ENCODE results near the gene CHRNA7. TPM values are rescaled to one million over a fixed set of nuclear protein-coding genes. Genes with fewer than 3 reads are reported as not detected.

CHRNA7 gene
- polyA plus RNA-seq, 2 of the 4 experiments (the other 2 are of a cell fraction): 1.3 to 1.4 TPM

- no peak overlapping the region for H3K4me3 ChIP-seq
- ChIA-PET POLR2A (no interaction called here), CTCF (interaction anchor here (1.0 kb wide), 1 partner anchor 143 kb away, joined by 3 read pairs; no protein-coding TSS in a partner anchor)
- TF ChIP-seq HOXB13 (CRISPR knock-in tag; IDR thresholded peaks at IDR 0.05; ENCODE audit: low read depth): no peak
- no peak for TF ChIP-seq PHF8 (IDR thresholded peaks at IDR 0.05; ENCODE audit: borderline replicate concordance, low read depth)
- no peak for TF ChIP-seq RNF2 (IDR thresholded peaks at IDR 0.05; ENCODE audit: borderline replicate concordance, low read depth)
- no peak for TF ChIP-seq CBX8 (IDR thresholded peaks at IDR 0.05)
- no peak for TF ChIP-seq HOXA7 (CRISPR knock-in tag; IDR thresholded peaks at IDR 0.05)
- TF ChIP-seq NR3C1 (IDR thresholded peaks at IDR 0.05): no peak
- TF ChIP-seq HOXB5 (CRISPR knock-in tag; IDR thresholded peaks at IDR 0.05): no peak
- TF ChIP-seq POLR2A (IDR thresholded peaks at IDR 0.05; ENCODE audit: low read length): no peak
- TF ChIP-seq, protein P1, sequence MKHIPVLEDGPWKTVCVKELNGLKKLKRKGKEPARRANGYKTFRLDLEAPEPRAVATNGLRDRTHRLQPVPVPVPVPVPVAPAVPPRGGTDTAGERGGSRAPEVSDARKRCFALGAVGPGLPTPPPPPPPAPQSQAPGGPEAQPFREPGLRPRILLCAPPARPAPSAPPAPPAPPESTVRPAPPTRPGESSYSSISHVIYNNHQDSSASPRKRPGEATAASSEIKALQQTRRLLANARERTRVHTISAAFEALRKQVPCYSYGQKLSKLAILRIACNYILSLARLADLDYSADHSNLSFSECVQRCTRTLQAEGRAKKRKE (CRISPR knock-in tag; IDR thresholded peaks at IDR 0.05; ENCODE audit: low read depth): no peak
- TF ChIP-seq, protein P2, sequence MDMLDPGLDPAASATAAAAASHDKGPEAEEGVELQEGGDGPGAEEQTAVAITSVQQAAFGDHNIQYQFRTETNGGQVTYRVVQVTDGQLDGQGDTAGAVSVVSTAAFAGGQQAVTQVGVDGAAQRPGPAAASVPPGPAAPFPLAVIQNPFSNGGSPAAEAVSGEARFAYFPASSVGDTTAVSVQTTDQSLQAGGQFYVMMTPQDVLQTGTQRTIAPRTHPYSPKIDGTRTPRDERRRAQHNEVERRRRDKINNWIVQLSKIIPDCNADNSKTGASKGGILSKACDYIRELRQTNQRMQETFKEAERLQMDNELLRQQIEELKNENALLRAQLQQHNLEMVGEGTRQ (IDR thresholded peaks at IDR 0.05): no peak
- no peak for TF ChIP-seq E2F6 (IDR thresholded peaks at IDR 0.05; ENCODE audit: borderline replicate concordance, low read depth)
- TF ChIP-seq ZSCAN20 (CRISPR knock-in tag; IDR thresholded peaks at IDR 0.05): no peak
- TF ChIP-seq KDM1A (IDR thresholded peaks at IDR 0.05; ENCODE audit: low read depth): no peak
- TF ChIP-seq EHMT2 (IDR thresholded peaks at IDR 0.05; ENCODE audit: low read depth): no peak
- TF ChIP-seq, protein P3, sequence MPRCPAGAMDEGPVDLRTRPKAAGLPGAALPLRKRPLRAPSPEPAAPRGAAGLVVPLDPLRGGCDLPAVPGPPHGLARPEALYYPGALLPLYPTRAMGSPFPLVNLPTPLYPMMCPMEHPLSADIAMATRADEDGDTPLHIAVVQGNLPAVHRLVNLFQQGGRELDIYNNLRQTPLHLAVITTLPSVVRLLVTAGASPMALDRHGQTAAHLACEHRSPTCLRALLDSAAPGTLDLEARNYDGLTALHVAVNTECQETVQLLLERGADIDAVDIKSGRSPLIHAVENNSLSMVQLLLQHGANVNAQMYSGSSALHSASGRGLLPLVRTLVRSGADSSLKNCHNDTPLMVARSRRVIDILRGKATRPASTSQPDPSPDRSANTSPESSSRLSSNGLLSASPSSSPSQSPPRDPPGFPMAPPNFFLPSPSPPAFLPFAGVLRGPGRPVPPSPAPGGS (IDR thresholded peaks at IDR 0.05): no peak
- TF ChIP-seq FOXS1 (CRISPR knock-in tag; IDR thresholded peaks at IDR 0.05): no peak
- TF ChIP-seq, protein P4, sequence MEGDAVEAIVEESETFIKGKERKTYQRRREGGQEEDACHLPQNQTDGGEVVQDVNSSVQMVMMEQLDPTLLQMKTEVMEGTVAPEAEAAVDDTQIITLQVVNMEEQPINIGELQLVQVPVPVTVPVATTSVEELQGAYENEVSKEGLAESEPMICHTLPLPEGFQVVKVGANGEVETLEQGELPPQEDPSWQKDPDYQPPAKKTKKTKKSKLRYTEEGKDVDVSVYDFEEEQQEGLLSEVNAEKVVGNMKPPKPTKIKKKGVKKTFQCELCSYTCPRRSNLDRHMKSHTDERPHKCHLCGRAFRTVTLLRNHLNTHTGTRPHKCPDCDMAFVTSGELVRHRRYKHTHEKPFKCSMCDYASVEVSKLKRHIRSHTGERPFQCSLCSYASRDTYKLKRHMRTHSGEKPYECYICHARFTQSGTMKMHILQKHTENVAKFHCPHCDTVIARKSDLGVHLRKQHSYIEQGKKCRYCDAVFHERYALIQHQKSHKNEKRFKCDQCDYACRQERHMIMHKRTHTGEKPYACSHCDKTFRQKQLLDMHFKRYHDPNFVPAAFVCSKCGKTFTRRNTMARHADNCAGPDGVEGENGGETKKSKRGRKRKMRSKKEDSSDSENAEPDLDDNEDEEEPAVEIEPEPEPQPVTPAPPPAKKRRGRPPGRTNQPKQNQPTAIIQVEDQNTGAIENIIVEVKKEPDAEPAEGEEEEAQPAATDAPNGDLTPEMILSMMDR (IDR thresholded peaks at IDR 0.05): no peak
- ATAC-seq: no peak
- WGBS (ENCODE audit: missing lambda C conversion rate): 59% methylated on average over 6 of the region's 6 CpGs
- FAIRE-seq: no peak
- no peak for DNase-seq (ENCODE audit: low read depth in 1 of 2, low spot score in 1 of 2)
- no peak overlapping the region for H3K4me2 ChIP-seq
- no peaks in the 10 kb centered on the region for H3K4me1 ChIP-seq
- no peak overlapping the region for H3K27ac ChIP-seq
- H3K9me3 ChIP-seq: no peaks in the 10 kb centered on the region
Measured at GRCh38 chr15:32121384-32121695, 91.0 kb downstream of the CHRNA7 start.

DNA sequence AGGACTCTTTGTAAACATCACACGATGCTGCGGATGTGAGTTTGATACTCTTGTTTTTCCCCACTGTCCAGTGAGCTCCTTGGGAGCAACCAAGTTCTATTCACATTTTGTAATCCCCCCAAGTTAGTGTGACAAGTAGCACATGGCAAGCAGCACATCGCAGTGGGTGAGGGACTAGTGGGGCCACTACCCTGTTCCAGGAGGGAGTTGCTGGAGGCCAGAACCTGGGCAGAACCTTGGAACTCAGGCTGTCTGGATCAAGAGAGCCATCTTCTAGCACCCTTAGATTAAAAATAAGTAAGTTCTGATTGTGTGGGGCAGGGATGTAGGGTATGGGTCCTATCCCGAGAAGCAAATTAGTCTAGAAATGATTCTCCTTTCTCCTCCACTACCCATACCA is 91.7 kb downstream of the CHRNA7 start:
- CTCF ChIA-PET: interaction anchor here (1.0 kb wide), 1 partner anchor 144 kb away, joined by 3 read pairs; no protein-coding TSS in a partner anchor
- Histone ChIP-seq H3K4me1 (no peaks in the 10 kb centered on the region), H3K4me2 (no peak overlapping the region), H3K4me3 (no peak overlapping the region), H3K9me3 (no peaks in the 10 kb centered on the region), H3K27ac (no peak overlapping the region)
- FAIRE-seq: no peak
- no peak for DNase-seq (ENCODE audit: low read depth in 1 of 2, low spot score in 1 of 2)
- POLR2A ChIA-PET: no interaction called here
- no peak for ATAC-seq
- WGBS (ENCODE audit: missing lambda C conversion rate): 73% methylated on average over 4 of the region's 4 CpGs
- TF ChIP-seq MAZ (IDR thresholded peaks at IDR 0.05; ENCODE audit: borderline replicate concordance, low read depth, low read length) (no peak), HOXB13 (CRISPR knock-in tag; IDR thresholded peaks at IDR 0.05; ENCODE audit: low read depth) (no peak), POLR2AphosphoS2 (conservative IDR thresholded peaks at IDR 0.05; ENCODE audit: low read length) (no peak), FOSL2 (IDR thresholded peaks at IDR 0.05) (no peak), FOSL2 (CRISPR knock-in tag; IDR thresholded peaks at IDR 0.05) (no peak), JUN (IDR thresholded peaks at IDR 0.05) (no peak), KDM5A (IDR thresholded peaks at IDR 0.05) (no peak), SMC3 (IDR thresholded peaks at IDR 0.05) (no peak), FOXS1 (CRISPR knock-in tag; IDR thresholded peaks at IDR 0.05) (no peak), ZNF302 (CRISPR knock-in tag; IDR thresholded peaks at IDR 0.05) (no peak)
- TF ChIP-seq, protein P5, sequence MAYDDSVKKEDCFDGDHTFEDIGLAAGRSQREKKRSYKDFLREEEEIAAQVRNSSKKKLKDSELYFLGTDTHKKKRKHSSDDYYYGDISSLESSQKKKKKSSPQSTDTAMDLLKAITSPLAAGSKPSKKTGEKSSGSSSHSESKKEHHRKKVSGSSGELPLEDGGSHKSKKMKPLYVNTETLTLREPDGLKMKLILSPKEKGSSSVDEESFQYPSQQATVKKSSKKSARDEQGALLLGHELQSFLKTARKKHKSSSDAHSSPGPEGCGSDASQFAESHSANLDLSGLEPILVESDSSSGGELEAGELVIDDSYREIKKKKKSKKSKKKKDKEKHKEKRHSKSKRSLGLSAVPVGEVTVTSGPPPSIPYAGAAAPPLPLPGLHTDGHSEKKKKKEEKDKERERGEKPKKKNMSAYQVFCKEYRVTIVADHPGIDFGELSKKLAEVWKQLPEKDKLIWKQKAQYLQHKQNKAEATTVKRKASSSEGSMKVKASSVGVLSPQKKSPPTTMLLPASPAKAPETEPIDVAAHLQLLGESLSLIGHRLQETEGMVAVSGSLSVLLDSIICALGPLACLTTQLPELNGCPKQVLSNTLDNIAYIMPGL (CRISPR knock-in tag; IDR thresholded peaks at IDR 0.05; ENCODE audit: borderline replicate concordance): no peak
- TF ChIP-seq, protein P2 (IDR thresholded peaks at IDR 0.05): no peak
